H1 (cell line): ENCODE measurements around the gene DYNLT2. TPM values are rescaled to one million over a fixed set of nuclear protein-coding genes. Genes with fewer than 3 reads are reported as not detected.

Experiments
- CTCF ChIA-PET: fragments of 300-600 bp; sonication (Branson Sonifier 250); formaldehyde crosslinking; loops from one replicate; lab custom pipeline; 2021; ENCODE audit not compliant: partially characterized antibody; lab: Charles Lee
- POLR2A ChIA-PET: fragments of 300-600 bp; sonication (Branson Sonifier 250); formaldehyde crosslinking; loops from one replicate; lab custom pipeline; 2021; ENCODE audit warnings: inconsistent platforms; ENCODE audit not compliant: partially characterized antibody; lab: Charles Lee
- DNase-seq, 2 experiments: peaks; one replicate each; pipeline versions ENCODE4 v3.0.0 to v3.0.0-alpha.2; 2010 to 2022; ENCODE audit warnings: low spot score in 2 of 2, low read depth in 1 of 2, mixed read lengths in 1 of 2
- FAIRE-seq: peaks from 2 replicates; lab custom pipeline; 2011; peaks lifted over from hg19 to GRCh38; lab: Jason Lieb, UNC
- H2AFZ ChIP-seq: 2 replicates; pipeline ENCODE4 v1.8.1; 2012; ENCODE audit warnings: low read length, inconsistent platforms
- H2AK5ac ChIP-seq: 2 replicates; pipeline ENCODE4 v1.6.1; 2013; ENCODE audit warnings: low read depth, low read length
- H2BK120ac ChIP-seq: replicated peaks from 2 replicates; pipeline ENCODE3; 2013; ENCODE audit warnings: low read depth, low read length, inconsistent platforms
- H2BK12ac ChIP-seq: 2 replicates; pipeline ENCODE4 v1.6.1; 2013; ENCODE audit warnings: low read depth, low read length
- H2BK15ac ChIP-seq: 2 replicates; pipeline ENCODE4 v1.6.1; 2013; ENCODE audit warnings: low read length
- H2BK20ac ChIP-seq: 2 replicates; pipeline ENCODE4 v1.6.1; 2013; ENCODE audit warnings: low read length
- H2BK5ac ChIP-seq: 2 replicates; pipeline ENCODE4 v1.6.1; 2013; ENCODE audit warnings: low read depth, low read length
- H3K14ac ChIP-seq: 2 replicates; pipeline ENCODE4 v1.6.1; 2013; ENCODE audit warnings: inconsistent platforms; ENCODE audit not compliant: insufficient read length
- H3K18ac ChIP-seq: 2 replicates; pipeline ENCODE4 v1.6.1; 2013; ENCODE audit warnings: low read length; ENCODE audit errors: extremely low read depth
- H3K23ac ChIP-seq: 2 replicates; pipeline ENCODE4 v1.6.1; 2013; ENCODE audit warnings: inconsistent platforms; ENCODE audit not compliant: insufficient read length
- H3K23me2 ChIP-seq: 2 replicates; pipeline ENCODE4 v1.6.1; 2013; ENCODE audit warnings: low read depth, low read length
- H3K27ac ChIP-seq: 2 replicates; pipeline ENCODE4 v1.6.1; 2011; ENCODE audit warnings: low read depth, low read length, inconsistent platforms
- H3K27me3 ChIP-seq, 4 experiments: replicated peaks in 1 of 4; 1 replicate in 1 of 4; 2 replicates in 3 of 4; pipeline versions ENCODE4 v1.6.1 to v1.8.1; 2011 to 2013; ENCODE audit warnings: low read length in 3 of 4, mild to moderate bottlenecking in 3 of 4, inconsistent platforms in 2 of 4, mixed read lengths in 2 of 4, moderate library complexity in 1 of 4; ENCODE audit not compliant: control insufficient read depth in 3 of 4, insufficient read depth in 3 of 4; ENCODE audit errors: extremely low read depth in 1 of 4
- H3K36me3 ChIP-seq, 4 experiments: 2 replicates each; pipeline versions ENCODE4 v1.6.1 to v1.8.1; 2011 to 2013; ENCODE audit warnings: mild to moderate bottlenecking in 4 of 4, low read length in 3 of 4, moderate library complexity in 2 of 4, control low read depth in 1 of 4, inconsistent platforms in 1 of 4; ENCODE audit not compliant: insufficient read depth in 4 of 4, control insufficient read depth in 2 of 4
- H3K4ac ChIP-seq: replicated peaks from 2 replicates; pipeline ENCODE3; 2013; ENCODE audit warnings: low read length, low read depth, mixed read lengths, inconsistent platforms; ENCODE audit not compliant: insufficient read length
- H3K4me1 ChIP-seq, 4 experiments: replicated peaks in 1 of 4; 1 replicate in 1 of 4; 2 replicates in 3 of 4; pipeline versions ENCODE4 v1.6.1 to v1.8.1; 2011 to 2013; ENCODE audit warnings: low read length in 3 of 4, inconsistent platforms in 2 of 4, mixed read lengths in 1 of 4; ENCODE audit not compliant: insufficient read depth in 4 of 4, control insufficient read depth in 3 of 4
- H3K4me2 ChIP-seq, 2 experiments: 2 replicates each; pipeline versions ENCODE4 v1.6.1 to v1.8.1; 2011 to 2013; ENCODE audit warnings: low read depth in 2 of 2, low read length in 2 of 2, control low read depth in 1 of 2, inconsistent platforms in 1 of 2, mild to moderate bottlenecking in 1 of 2; ENCODE audit not compliant: insufficient read depth in 1 of 2
- H3K4me3 ChIP-seq, 4 experiments: fragments of 200-600, 300-600 bp in 1 of 4; sonication (generic), shearing (Covaris generic), sonication (Bioruptor Twin) in 1 of 4; 2 replicates each; pipeline versions ENCODE4 v1.5.1 to v1.8.1; 2011 to 2016; ENCODE audit warnings: low read length in 4 of 4, low read depth in 3 of 4, control low read depth in 2 of 4, inconsistent platforms in 2 of 4, mild to moderate bottlenecking in 2 of 4, mixed read lengths in 1 of 4, moderate library complexity in 1 of 4; ENCODE audit not compliant: insufficient read depth in 2 of 4; ENCODE audit errors: extremely low read depth in 1 of 4
- H3K56ac ChIP-seq: replicated peaks from 2 replicates; pipeline ENCODE3; 2013; ENCODE audit warnings: low read depth, mild to moderate bottlenecking, mixed read lengths, low read length, inconsistent platforms; ENCODE audit not compliant: insufficient read length
- H3K79me1 ChIP-seq: 2 replicates; pipeline ENCODE4 v1.6.1; 2013; ENCODE audit warnings: low read depth, low read length, control low read depth
- H3K79me2 ChIP-seq, 2 experiments: 2 replicates each; pipeline versions ENCODE4 v1.6.1 to v1.8.1; 2012 to 2013; ENCODE audit warnings: low read length in 2 of 2, mild to moderate bottlenecking in 2 of 2, inconsistent platforms in 1 of 2; ENCODE audit not compliant: insufficient read depth in 2 of 2, control insufficient read depth in 1 of 2
- H3K9ac ChIP-seq, 4 experiments: replicated peaks in 1 of 4; 1 replicate in 1 of 4; 2 replicates in 3 of 4; pipeline versions ENCODE4 v1.6.1 to v1.8.1; 2011 to 2013; ENCODE audit warnings: low read depth in 3 of 4, low read length in 3 of 4, control low read depth in 2 of 4, mild to moderate bottlenecking in 2 of 4, moderate library complexity in 2 of 4, inconsistent platforms in 1 of 4; ENCODE audit errors: extremely low read depth in 1 of 4
- H3K9me3 ChIP-seq, 2 experiments: 2 replicates each; pipeline versions ENCODE4 v1.6.1 to v1.8.1; 2012 to 2013; ENCODE audit warnings: mild to moderate bottlenecking in 2 of 2, moderate library complexity in 2 of 2, control low read depth in 1 of 2, inconsistent platforms in 1 of 2, low read depth in 1 of 2, low read length in 1 of 2, mixed read lengths in 1 of 2; ENCODE audit not compliant: insufficient read depth in 2 of 2
- H4K20me1 ChIP-seq, 2 experiments: replicated peaks in 1 of 2; 2 replicates each; pipeline versions ENCODE3 to v1.8.1; 2011 to 2013; ENCODE audit warnings: inconsistent platforms in 2 of 2, low read length in 2 of 2, mild to moderate bottlenecking in 1 of 2; ENCODE audit not compliant: insufficient read depth in 2 of 2, control insufficient read depth in 1 of 2
- H4K5ac ChIP-seq: 2 replicates; pipeline ENCODE4 v1.6.1; 2013; ENCODE audit warnings: low read length, low read depth, mixed read lengths, inconsistent platforms; ENCODE audit not compliant: insufficient read length
- H4K8ac ChIP-seq: 2 replicates; pipeline ENCODE4 v1.8.0; 2013; ENCODE audit warnings: mild to moderate bottlenecking, moderate library complexity, low read length, inconsistent platforms; ENCODE audit not compliant: insufficient read depth; ENCODE audit errors: extremely low read depth
- H4K91ac ChIP-seq: replicated peaks from 2 replicates; pipeline ENCODE3; 2013; ENCODE audit warnings: low read length, mixed read lengths, inconsistent platforms; ENCODE audit not compliant: insufficient read length
- E2F6 ChIP-seq: IDR thresholded peaks from 2 replicates; pipeline ENCODE4 v1.6.1; 2012; ENCODE audit warnings: inconsistent platforms
- EZH2 ChIP-seq: fragments of 200-600 bp; sonication (generic); IDR thresholded peaks from 2 replicates; pipeline ENCODE4 v1.7.1; 2012; ENCODE audit warnings: low read depth, mild to moderate bottlenecking, moderate library complexity, low read length, inconsistent platforms; ENCODE audit not compliant: severe bottlenecking
- GABPA ChIP-seq: IDR thresholded peaks from 2 replicates; pipeline ENCODE4 v1.6.1; 2011; ENCODE audit warnings: mild to moderate bottlenecking, low read length, moderate library complexity, borderline replicate concordance; ENCODE audit not compliant: insufficient read depth
- HDAC2 ChIP-seq, 2 experiments: fragments of 300-600 bp in 1 of 2; sonication (generic) in 1 of 2; IDR thresholded peaks; 2 replicates each; pipeline ENCODE4 v1.6.1; 2011 to 2012; ENCODE audit warnings: low read depth in 2 of 2, low read length in 2 of 2, mild to moderate bottlenecking in 2 of 2, moderate library complexity in 2 of 2, borderline replicate concordance in 1 of 2, inconsistent platforms in 1 of 2
- JUN ChIP-seq: IDR thresholded peaks from 2 replicates; pipeline ENCODE4 v1.6.1; 2011; ENCODE audit warnings: low read depth, mild to moderate bottlenecking, improper control_type of control experiment, low read length
- MAFK ChIP-seq: IDR thresholded peaks from 2 replicates; pipeline ENCODE4 v1.6.1; 2012; ENCODE audit warnings: low read depth, mild to moderate bottlenecking, improper control_type of control experiment, low read length
- PHF8 ChIP-seq: fragments of 200-600 bp; sonication (generic); conservative IDR thresholded peaks from 2 replicates; pipeline ENCODE4 v1.7.1; 2012; ENCODE audit warnings: low read depth, mild to moderate bottlenecking, inconsistent platforms, low read length, moderate library complexity
- RAD21 ChIP-seq, 2 experiments: IDR thresholded peaks in 1 of 2; conservative IDR thresholded peaks in 1 of 2; 2 replicates each; pipeline ENCODE4 v1.6.1; 2011; ENCODE audit warnings: low read depth in 2 of 2, low read length in 2 of 2, improper control_type of control experiment in 1 of 2, inconsistent platforms in 1 of 2, mild to moderate bottlenecking in 1 of 2, moderate library complexity in 1 of 2
- RFX5 ChIP-seq: IDR thresholded peaks from 2 replicates; pipeline ENCODE4 v1.6.1; 2011; ENCODE audit warnings: low read depth, low read length, improper control_type of control experiment, borderline replicate concordance
- SIX5 ChIP-seq: IDR thresholded peaks from 2 replicates; pipeline ENCODE4 v1.6.1; 2011; ENCODE audit warnings: mild to moderate bottlenecking, low read depth, low read length
- SP4 ChIP-seq: IDR thresholded peaks from 2 replicates; pipeline ENCODE4 v1.6.1; 2012; ENCODE audit warnings: low read length, inconsistent platforms
- SRF ChIP-seq: IDR thresholded peaks from 2 replicates; pipeline ENCODE4 v1.6.1; 2011; ENCODE audit warnings: mild to moderate bottlenecking, low read depth, low read length, moderate library complexity
- YY1 ChIP-seq: IDR thresholded peaks from 2 replicates; pipeline ENCODE4 v1.6.1; 2011; ENCODE audit warnings: low read depth, mild to moderate bottlenecking, low read length
- ZNF274 ChIP-seq: IDR thresholded peaks from 2 replicates; pipeline ENCODE4 v1.7.0; 2012; ENCODE audit warnings: low read length, borderline replicate concordance; ENCODE audit errors: extremely low read depth
- polyA plus RNA-seq, 7 experiments: library from polyadenylated mRNA; depleted of rRNA in 3 of 7; stranded (reverse) in 5 of 7; unstranded in 2 of 7; fragments of >200 nt in 5 of 7; fragments of 200-250 nt in 2 of 7; gene quantifications; 1 replicate in 5 of 7; 2 replicates in 1 of 7; 4 replicates in 1 of 7; pipeline versions ENCODE4 v1.2.1 to v1.2.3, GENCODE V29; 2011 to 2013; ENCODE audit warnings: missing spikeins in 2 of 7, mixed read lengths in 2 of 7
- total RNA-seq: library from RNA; stranded (reverse); fragmentation: NEBNext Ultra II Directional; extraction: Animal tissue kit (Norgen Biotek cat#: 25700); gene quantifications from 2 replicates; pipeline ENCODE4 v1.2.1, GENCODE V29; 2021

DYNLT2 gene
- total and polyA plus RNA-seq, 2 of the 8 experiments (the other 6 are each of a cell fraction or from before 2014, with no cell fraction given), result 0.48 to 1.8 TPM

GRCh38 chr6:169729961-169730360 is 21.4 kb downstream of the DYNLT2 start:
- Histone ChIP-seq H4K5ac (no peak overlapping the region), H3K4me1 (peaks cover 0 to 6% (median 4%) of the 10 kb centered on the region in 4 experiments; a peak in 4 of 7 replicates), H3K27me3 (no peaks in the 10 kb centered on the region), H3K27ac (no peak overlapping the region), H3K9me3 (no peaks in the 10 kb centered on the region), H4K20me1 (no peaks in the 10 kb centered on the region), H2AK5ac (no peak overlapping the region), H3K23me2 (peaks cover 4% of the 10 kb centered on the region; the same call in 1 of the 2 replicates), H3K79me1 (no peaks in the 10 kb centered on the region; the same call in 1 of the 2 replicates), H3K36me3 (no peaks in the 10 kb centered on the region), H3K23ac (no peak overlapping the region), H3K14ac (no peak overlapping the region), H3K79me2 (no peaks in the 10 kb centered on the region), H4K8ac (no peak overlapping the region), H3K4me3 (no peak overlapping the region), H2AFZ (no peak overlapping the region), H4K91ac (no peak overlapping the region), H3K4me2 (no peak overlapping the region), H3K9ac (no peak overlapping the region), H3K4ac (no peak overlapping the region), H2BK120ac (no peak overlapping the region), H2BK5ac (no peak overlapping the region), H3K18ac (no peak overlapping the region), H2BK15ac (no peak overlapping the region), H2BK20ac (no peak overlapping the region), H2BK12ac (no peak overlapping the region), H3K56ac (no peak overlapping the region)
- DNase-seq (no peak), FAIRE-seq (no peak)
- ChIA-PET POLR2A (interaction anchor here (0.7 kb wide), 1 partner anchor 22 kb away, joined by 3 read pairs; the partner anchor contains the start of genes DYNLT2 and ERMARD), CTCF (interaction anchor here (1.0 kb wide), 1 partner anchor 17 kb away, joined by 3 read pairs; no protein-coding TSS in a partner anchor)
- TF ChIP-seq JUN (no peak), YY1 (no peak), SIX5 (no peak), HDAC2 (IDR thresholded peaks at IDR 0.05; ENCODE audit: borderline replicate concordance in 1 of 2, low read depth in 2 of 2, low read length in 2 of 2) (no peak), MAFK (no peak), SP4 (no peak), PHF8 (no peak), SRF (no peak), GABPA (no peak), RFX5 (no peak), E2F6 (no peak), RAD21 (IDR thresholded peaks at IDR 0.05 in 1 of 2, conservative IDR thresholded peaks at IDR 0.05 in 1 of 2; ENCODE audit: low read depth in 2 of 2, low read length in 2 of 2) (no peak), EZH2 (no peak), ZNF274 (no peak)
